SK-N-MC (cell line): ENCODE data around the gene DSCAM.
"Not testable (repeated sequence)": the region's sequence is repeated elsewhere in the genome, so short reads cannot be mapped to it uniquely, and the experiment has no call there.

Experiments
- DNase-seq: peaks from one replicate; pipeline ENCODE4 v3.0.0-alpha.2; 2011; ENCODE audit warnings: low read depth, low spot score
- H3K27ac ChIP-seq: fragments of 200-600 bp; sonication (generic); 2 replicates; pipeline ENCODE4 v1.5.1; 2016; ENCODE audit warnings: mixed run types
- H3K36me3 ChIP-seq: fragments of 200-600 bp; sonication (generic); 2 replicates; pipeline ENCODE4 v1.6.1; 2017; ENCODE audit warnings: antibody characterized with exemption, low read length, mixed read lengths; ENCODE audit not compliant: insufficient read depth
- H3K4me3 ChIP-seq: fragments of 200-600 bp; sonication (generic); 2 replicates; pipeline ENCODE4 v1.5.1; 2016
- H3K9ac ChIP-seq: fragments of 200-600 bp; sonication (generic); 2 replicates; pipeline ENCODE4 v1.8.0; 2017; ENCODE audit warnings: mixed run types, mixed read lengths; ENCODE audit not compliant: insufficient read length
- H3K9me3 ChIP-seq: fragments of 200-600 bp; sonication (generic); 2 replicates; pipeline ENCODE4 v1.6.1; 2017; ENCODE audit warnings: low read depth, mild to moderate bottlenecking, antibody characterized with exemption, low read length, moderate library complexity, mixed read lengths
- EZH2 ChIP-seq: fragments of 200-600 bp; sonication (generic); IDR thresholded peaks from one replicate; pipeline ENCODE4 v1.6.1; 2017; ENCODE audit warnings: antibody characterized with exemption
- FOXP2 ChIP-seq: optimal IDR thresholded peaks from 2 replicates; pipeline ENCODE3; 2011; ENCODE audit warnings: mild to moderate bottlenecking, moderate library complexity; ENCODE audit not compliant: insufficient read depth; ENCODE audit errors: extremely low read length, control extremely low read depth
- POLR2AphosphoS5 ChIP-seq: IDR thresholded peaks from 2 replicates; pipeline ENCODE4 v1.6.1; 2012; ENCODE audit warnings: mild to moderate bottlenecking, low read depth, low read length, borderline replicate concordance

DSCAM gene

DNA sequence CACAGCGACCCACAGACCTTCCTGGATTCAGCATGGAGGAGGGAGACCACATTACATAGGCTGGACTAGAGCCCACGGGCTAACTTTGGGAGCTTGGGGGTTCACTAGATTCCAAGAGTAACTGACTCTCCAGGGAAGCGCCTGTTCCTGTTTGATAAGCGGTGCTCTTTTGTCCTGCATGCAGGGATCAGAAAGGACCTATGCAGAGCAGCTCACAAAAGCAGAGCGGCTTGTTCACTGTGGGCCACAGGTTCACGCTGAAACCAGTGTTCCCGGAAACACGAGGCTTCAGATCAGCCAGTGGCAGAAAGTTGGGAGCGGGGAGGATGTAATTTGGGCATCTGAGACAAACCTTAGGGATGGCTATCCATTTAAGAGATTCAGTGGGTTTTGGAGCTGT, 575.8 kb downstream of the DSCAM start:
- Histone ChIP-seq H3K36me3 (no peaks in the 10 kb centered on the region), H3K27ac (no peak overlapping the region), H3K4me3 (no peak overlapping the region), H3K9me3 (no peaks in the 10 kb centered on the region), H3K9ac (no peak overlapping the region)
- DNase-seq = no peak
- TF ChIP-seq POLR2AphosphoS5 (no peak), EZH2 (no peak), FOXP2 (no peak)

- no peak for DNase-seq
- Histone ChIP-seq H3K36me3 (no peaks in the 10 kb centered on the region), H3K9me3 (no peaks in the 10 kb centered on the region), H3K4me3 (no peak overlapping the region), H3K27ac (no peak overlapping the region), H3K9ac (no peak overlapping the region)
- TF ChIP-seq FOXP2 (no peak), EZH2 (no peak), POLR2AphosphoS5 (no peak)
These were observed 576.9 kb downstream of the DSCAM start for GRCh38 chr21:40270047-40270446.

DNA sequence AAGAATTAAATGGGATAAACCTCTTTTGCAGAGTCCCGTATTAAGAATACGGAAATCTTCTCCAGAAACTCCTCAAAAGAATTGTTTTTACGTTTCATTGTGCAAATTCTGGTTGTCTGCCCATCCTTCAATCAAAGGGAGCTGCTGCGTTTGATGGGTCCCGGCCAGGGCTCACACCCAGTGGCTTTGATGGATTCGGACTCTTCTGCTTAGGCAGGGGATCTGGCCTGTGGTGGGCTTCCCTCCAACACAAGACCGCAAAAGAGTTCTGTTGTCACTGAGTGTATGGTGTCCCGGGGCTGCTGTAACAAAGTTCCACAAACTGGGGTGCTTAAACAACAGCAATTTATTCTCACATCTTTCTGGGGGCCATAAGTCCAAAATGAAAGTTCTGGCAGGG, 577.7 kb downstream of the DSCAM start:
- no peak for DNase-seq
- Histone ChIP-seq H3K27ac (no peak overlapping the region), H3K36me3 (no peaks in the 10 kb centered on the region), H3K4me3 (no peak overlapping the region), H3K9me3 (no peaks in the 10 kb centered on the region), H3K9ac (no peak overlapping the region)
- TF ChIP-seq POLR2AphosphoS5 (no peak), EZH2 (no peak), FOXP2 (no peak)

DNA sequence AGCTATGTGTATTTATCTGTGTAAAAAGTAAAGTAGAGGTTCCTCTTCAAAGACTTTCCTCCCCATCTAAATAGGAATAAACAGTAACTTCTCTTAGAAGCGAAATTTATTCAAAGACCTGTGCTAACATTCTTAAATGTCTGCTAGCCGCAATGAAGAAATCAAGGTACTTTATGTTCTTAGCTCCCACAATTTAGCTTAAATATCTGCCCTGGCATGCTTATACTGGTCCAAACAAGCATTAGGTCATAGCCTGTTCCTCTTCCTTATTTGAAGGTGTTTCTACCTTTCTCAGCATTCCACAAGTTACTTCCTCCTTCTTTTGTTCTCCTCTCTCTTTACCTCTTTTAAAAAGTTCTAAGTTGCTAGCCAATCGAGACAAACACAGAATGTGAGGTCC, 588.5 kb downstream of the DSCAM start:
- not testable (repeated sequence) for H3K9me3 ChIP-seq, DNase-seq, H3K36me3 ChIP-seq, H3K4me3 ChIP-seq, H3K27ac ChIP-seq, H3K9ac ChIP-seq

DNA sequence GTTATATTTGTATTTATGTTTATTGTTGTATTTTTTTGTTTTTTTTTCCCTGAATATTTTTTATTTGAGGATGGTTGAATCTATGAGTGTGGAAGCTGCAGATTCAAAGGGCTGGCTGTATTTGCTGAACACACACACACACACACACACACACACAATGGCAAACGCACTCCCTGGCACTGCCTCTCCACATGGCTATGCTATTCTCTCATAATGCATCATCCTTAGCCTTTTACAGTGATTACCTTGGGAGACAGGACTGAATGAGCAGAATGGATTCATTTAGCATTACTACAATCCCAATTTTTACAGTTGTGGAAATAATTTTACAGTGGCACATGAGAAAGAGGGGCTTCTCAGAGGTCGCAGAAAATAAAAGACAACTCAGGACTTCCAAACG, 589.6 kb downstream of the DSCAM start:
- DNase-seq = no peak
- no peaks in the 10 kb centered on the region for H3K9me3 ChIP-seq
- no peak overlapping the region for H3K27ac ChIP-seq
- H3K36me3 ChIP-seq = no peaks in the 10 kb centered on the region
- TF ChIP-seq FOXP2 (no peak), EZH2 (no peak), POLR2AphosphoS5 (no peak)
- H3K9ac ChIP-seq = no peak overlapping the region
- no peak overlapping the region for H3K4me3 ChIP-seq

- Histone ChIP-seq H3K9me3 (no peaks in the 10 kb centered on the region), H3K9ac (no peak overlapping the region), H3K4me3 (no peak overlapping the region), H3K27ac (no peak overlapping the region), H3K36me3 (no peaks in the 10 kb centered on the region)
- no peak for TF ChIP-seq FOXP2
- no peak for TF ChIP-seq POLR2AphosphoS5
- no peak for TF ChIP-seq EZH2
- no peak for DNase-seq
These were observed 591.2 kb downstream of the DSCAM start for GRCh38 chr21:40255518-40256444.

DNA sequence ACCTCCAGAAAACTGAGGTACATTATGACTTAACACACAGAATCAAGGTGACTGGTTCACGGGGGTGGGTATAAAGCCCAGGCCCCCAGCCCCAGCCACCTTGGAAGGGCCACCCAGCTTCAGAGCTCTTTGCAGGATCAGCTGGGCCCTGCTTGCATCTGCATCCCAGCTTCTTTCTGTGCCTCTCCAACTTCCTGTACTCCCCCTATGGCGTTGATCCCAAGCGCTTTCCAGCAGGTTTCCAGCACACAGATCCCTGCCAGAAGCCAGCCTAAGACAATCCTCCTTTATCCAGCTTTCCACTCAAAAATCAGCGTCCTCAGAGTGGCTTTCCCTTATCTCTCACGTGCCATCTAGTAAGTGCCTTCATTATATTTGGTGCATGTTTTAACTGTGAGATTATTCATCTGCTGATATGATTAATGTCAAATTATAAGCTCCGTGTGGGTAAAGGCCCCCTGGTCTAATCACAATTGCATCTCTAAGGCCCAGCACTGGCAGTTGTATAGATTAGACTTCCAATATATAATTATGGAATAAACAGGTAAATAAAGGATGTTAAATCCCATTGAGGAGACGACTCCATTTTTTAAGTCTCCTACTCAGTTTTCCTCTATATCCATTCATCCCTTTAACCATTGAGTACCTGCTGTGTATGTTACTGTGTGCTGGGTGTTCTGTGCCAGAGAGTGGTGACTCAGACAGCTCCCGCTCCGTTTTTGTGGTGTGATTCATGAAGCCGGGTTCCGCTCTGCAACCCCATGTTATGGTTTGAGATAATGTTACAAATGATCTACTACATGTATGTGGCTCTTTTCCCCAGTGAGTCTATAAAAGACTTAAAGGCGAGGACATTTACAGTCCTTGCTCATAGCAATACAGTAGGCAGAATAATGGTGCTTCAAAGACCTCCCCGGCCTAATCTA, 592.2 kb downstream of the DSCAM start:
- Histone ChIP-seq H3K9ac (no peak overlapping the region), H3K4me3 (no peak overlapping the region), H3K9me3 (no peaks in the 10 kb centered on the region), H3K27ac (no peak overlapping the region), H3K36me3 (no peaks in the 10 kb centered on the region)
- DNase-seq = no peak
- TF ChIP-seq FOXP2 (no peak), POLR2AphosphoS5 (no peak), EZH2 (no peak)

DNA sequence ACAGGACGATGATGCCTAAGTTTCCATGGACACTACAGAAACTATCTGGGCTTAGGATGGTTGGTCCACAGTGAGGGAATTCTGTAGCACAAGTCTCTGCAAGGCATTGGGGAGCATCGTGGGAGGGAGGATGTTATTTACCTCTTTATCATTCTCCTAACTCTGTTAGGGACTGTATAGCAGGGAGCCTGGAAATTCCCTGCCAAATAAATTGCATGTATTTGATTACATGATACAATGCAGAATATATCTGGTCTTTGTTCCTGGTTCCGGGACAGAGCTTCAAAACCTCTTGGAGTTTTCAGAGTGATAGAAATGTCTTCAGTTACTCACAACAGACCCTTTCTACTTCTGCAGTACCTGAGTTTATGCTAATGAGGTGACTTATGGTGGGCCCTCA, 593.8 kb downstream of the DSCAM start:
- H3K27ac ChIP-seq = no peak overlapping the region
- TF ChIP-seq FOXP2 = no peak
- TF ChIP-seq POLR2AphosphoS5 = no peak
- TF ChIP-seq EZH2 = no peak
- DNase-seq = no peak
- no peak overlapping the region for H3K9ac ChIP-seq
- H3K4me3 ChIP-seq = no peak overlapping the region
- H3K36me3 ChIP-seq = no peaks in the 10 kb centered on the region
- H3K9me3 ChIP-seq = no peaks in the 10 kb centered on the region
